Upper lobe of right lung (tissue), 1 donor: ENCODE data around the gene CIT. TPM values are rescaled to one million over a fixed set of nuclear protein-coding genes. Genes with fewer than 3 reads are reported as not detected.

Experiments
- ATAC-seq: fragments of 200-7000 bp; cut with Tn5 transposase; one replicate; pipeline ENCODE4 v1.9.1; 2020; ENCODE audit warnings: mild to moderate bottlenecking, moderate library complexity
- DNase-seq: peaks from one replicate; pipeline ENCODE4 v3.0.0-alpha.2; 2020
- H3K27ac ChIP-seq: fragments of 200-600 bp; one replicate; pipeline ENCODE4 v1.8.0; 2022
- H3K27me3 ChIP-seq: fragments of 200-600 bp; one replicate; pipeline ENCODE4 v1.8.0; 2022; ENCODE audit warnings: mild to moderate bottlenecking
- H3K36me3 ChIP-seq: fragments of 200-600 bp; one replicate; pipeline ENCODE4 v1.8.0; 2022
- H3K4me1 ChIP-seq: fragments of 200-600 bp; one replicate; pipeline ENCODE4 v1.8.0; 2022
- H3K4me3 ChIP-seq: fragments of 200-600 bp; one replicate; pipeline ENCODE4 v1.8.0; 2022; ENCODE audit warnings: mild to moderate bottlenecking
- H3K9me3 ChIP-seq: fragments of 200-600 bp; one replicate; pipeline ENCODE4 v1.8.0; 2022
- intact Hi-C: fragments of 100-400 bp; cut with DNase I; formaldehyde crosslinking; loops from one replicate; pipeline ENCODE4 v1.11.0; 2022
- total RNA-seq: library from RNA; stranded (reverse); fragmentation: NEBNext Ultra II Directional; extraction: Animal tissue kit (Norgen Biotek cat#: 25700); gene quantifications from one replicate; pipeline ENCODE4 v1.2.1, GENCODE V29; 2021
- TF ChIP-seq, protein P1 (sequence below): fragments of 200-600 bp; IDR thresholded peaks from one replicate; pipeline ENCODE4 v1.8.0; 2022; ENCODE audit warnings: antibody characterized with exemption
- donor health status: DM: no; HTN: yes; CAD: no; lungs with severe emphysema.

Gene CIT
- total RNA-seq, 1 donor from 2014 or later = 6.8 TPM

DNA sequence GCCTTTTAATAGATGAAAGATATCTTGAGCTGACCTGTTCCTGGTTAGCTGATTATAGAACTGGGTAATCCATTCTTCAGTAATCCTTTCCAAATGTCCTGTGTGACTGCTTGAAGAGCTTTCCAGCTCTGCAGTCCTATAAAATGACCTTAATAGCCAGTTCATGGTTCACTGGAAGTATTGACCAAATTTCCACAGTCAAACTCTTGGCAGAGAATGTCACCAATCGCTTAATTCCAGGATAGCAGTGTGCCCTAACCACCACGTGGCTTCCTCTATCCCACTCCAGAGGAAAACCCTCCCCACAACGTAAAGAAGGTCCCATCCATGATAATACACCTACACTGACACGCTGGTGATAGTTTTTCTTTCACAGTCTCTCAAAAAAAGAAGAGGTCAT, 191.7 kb downstream of the CIT start:
- intact Hi-C loops = no loop called here
- ATAC-seq = no peak

DNA sequence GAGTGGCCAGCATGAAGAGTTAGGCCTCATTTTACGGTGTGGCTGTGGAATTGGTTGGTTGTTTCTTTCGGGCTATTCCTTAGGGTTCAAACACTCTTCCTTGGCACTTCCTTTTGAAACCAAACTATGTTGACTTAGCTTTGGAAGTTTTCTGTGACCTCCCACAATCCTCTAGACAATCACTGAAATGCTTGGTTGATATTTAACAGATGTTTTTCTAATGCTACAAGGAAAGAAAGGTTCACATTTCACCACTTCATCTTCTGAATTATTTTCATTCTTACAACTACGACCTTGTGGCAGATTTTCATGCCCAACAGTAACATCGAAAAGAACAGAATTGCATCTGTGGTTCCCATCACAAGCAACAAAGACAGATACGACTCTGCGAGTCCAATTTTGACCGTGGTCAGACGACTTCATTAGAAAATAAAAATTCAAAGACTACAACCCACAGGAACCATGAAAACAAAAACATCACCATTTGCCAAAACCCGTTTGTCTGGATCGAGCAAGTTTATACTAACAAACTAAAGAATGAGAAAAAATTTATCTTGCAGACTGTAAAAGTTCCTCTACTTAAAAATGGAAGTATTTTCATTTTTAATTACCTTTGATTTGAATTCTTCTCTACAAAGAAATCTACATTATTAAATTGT, 192.3 kb downstream of the CIT start:
- H3K4me3 ChIP-seq = no peak overlapping the region
- intact Hi-C loops = no loop called here
- peaks cover 15% of the 10 kb centered on the region for H3K4me1 ChIP-seq
- H3K27me3 ChIP-seq = no peaks in the 10 kb centered on the region
- H3K9me3 ChIP-seq = no peaks in the 10 kb centered on the region
- ATAC-seq (no peak), DNase-seq (no peak)
- peaks cover 25% of the 10 kb centered on the region for H3K36me3 ChIP-seq
- no peak overlapping the region for H3K27ac ChIP-seq
- TF ChIP-seq, protein P1, sequence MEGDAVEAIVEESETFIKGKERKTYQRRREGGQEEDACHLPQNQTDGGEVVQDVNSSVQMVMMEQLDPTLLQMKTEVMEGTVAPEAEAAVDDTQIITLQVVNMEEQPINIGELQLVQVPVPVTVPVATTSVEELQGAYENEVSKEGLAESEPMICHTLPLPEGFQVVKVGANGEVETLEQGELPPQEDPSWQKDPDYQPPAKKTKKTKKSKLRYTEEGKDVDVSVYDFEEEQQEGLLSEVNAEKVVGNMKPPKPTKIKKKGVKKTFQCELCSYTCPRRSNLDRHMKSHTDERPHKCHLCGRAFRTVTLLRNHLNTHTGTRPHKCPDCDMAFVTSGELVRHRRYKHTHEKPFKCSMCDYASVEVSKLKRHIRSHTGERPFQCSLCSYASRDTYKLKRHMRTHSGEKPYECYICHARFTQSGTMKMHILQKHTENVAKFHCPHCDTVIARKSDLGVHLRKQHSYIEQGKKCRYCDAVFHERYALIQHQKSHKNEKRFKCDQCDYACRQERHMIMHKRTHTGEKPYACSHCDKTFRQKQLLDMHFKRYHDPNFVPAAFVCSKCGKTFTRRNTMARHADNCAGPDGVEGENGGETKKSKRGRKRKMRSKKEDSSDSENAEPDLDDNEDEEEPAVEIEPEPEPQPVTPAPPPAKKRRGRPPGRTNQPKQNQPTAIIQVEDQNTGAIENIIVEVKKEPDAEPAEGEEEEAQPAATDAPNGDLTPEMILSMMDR = no peak

More for the DNA sequence above, 191.7 kb downstream of the CIT start:
- Histone ChIP-seq H3K9me3 (no peaks in the 10 kb centered on the region), H3K27ac (no peak overlapping the region), H3K27me3 (no peaks in the 10 kb centered on the region), H3K4me1 (peaks cover 15% of the 10 kb centered on the region), H3K4me3 (no peak overlapping the region), H3K36me3 (peaks cover 20% of the 10 kb centered on the region)
- TF ChIP-seq, protein P1 = no peak
- DNase-seq = no peak

DNA sequence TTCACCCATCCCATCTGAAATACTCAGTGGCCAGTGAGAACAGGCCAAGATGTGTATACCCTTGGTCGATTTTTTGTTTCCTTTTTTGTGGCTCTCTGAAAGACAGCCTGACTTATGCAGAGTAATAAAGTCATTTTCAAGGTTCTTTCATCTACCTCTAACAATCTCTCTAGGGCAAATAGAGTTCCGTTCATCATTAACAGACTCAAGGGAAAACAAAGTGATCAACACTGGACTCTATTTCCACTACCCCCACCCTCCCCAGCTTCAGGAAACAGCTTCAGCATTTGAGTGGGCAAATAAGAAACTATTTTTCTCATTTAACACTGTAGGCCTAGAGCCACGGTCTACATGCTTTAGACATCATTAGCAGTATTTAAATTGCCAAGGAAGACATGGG, 193.3 kb downstream of the CIT start:
- peaks cover 15% of the 10 kb centered on the region for H3K4me1 ChIP-seq
- DNase-seq = no peak
- no peak overlapping the region for H3K4me3 ChIP-seq
- TF ChIP-seq, protein P1 = no peak
- intact Hi-C loops = no loop called here
- no peak for ATAC-seq
- no peak overlapping the region for H3K27ac ChIP-seq
- no peaks in the 10 kb centered on the region for H3K9me3 ChIP-seq
- H3K27me3 ChIP-seq = no peaks in the 10 kb centered on the region
- H3K36me3 ChIP-seq = peaks cover 36% of the 10 kb centered on the region

DNA sequence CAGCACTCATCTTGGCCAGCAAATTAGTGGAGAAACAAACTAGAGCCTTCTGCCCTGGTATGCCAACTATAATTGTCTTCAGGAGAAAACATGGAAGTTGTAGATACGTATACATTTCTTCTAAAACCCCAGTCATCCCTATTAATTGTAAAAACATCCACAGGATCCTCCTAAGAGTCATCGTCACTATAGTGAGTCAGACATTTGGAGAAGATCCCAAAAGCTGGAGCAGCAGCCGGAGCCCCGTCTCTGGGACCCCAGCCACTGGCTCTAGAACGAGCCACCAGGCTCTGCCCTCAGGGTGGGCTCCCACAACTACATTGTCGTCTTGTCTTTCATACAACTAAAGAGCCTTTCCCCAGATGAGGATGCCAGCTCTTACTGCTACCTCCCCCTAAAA, 193.7 kb downstream of the CIT start:
- Histone ChIP-seq H3K27me3 (no peaks in the 10 kb centered on the region), H3K27ac (no peak overlapping the region), H3K4me3 (no peak overlapping the region), H3K4me1 (peaks cover 15% of the 10 kb centered on the region), H3K9me3 (no peaks in the 10 kb centered on the region), H3K36me3 (peaks cover 40% of the 10 kb centered on the region)
- DNase-seq (no peak), ATAC-seq (no peak)
- intact Hi-C loops = no loop called here
- TF ChIP-seq, protein P1 = no peak

DNA sequence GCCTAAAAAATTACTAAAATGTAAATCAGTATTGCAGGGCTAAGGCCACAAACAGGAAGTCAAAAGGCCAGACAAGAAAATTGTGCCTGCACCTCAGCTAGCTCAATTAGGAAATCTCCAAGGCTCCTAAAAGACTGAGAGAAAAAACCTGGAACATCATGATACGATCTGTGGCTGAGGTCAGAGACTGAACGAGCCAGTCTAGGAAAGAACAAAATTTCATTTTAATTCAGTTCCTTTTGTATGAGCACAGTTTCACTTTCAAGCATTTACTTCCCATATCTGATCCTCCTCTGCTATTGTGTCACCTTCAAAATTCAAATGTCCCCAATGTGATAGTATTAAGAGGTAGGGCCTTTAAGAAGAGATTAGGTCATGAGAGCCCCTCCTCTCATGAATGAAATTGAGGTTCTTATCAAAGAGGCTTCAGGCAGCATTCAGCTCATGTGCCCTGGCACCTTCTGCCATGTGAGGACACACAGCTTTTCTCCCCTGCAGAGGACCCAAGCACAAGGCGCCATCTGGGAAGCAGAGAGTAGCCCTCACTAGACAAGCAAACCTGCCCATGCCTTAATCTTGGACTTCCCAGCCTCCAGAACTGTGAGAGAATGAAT, 194.4 kb downstream of the CIT start:
- peak; percentile 66 for ATAC-seq
- Histone ChIP-seq H3K4me1 (peaks cover 15% of the 10 kb centered on the region), H3K27ac (peak overlapping the region; percentile 51)

More for the DNA sequence above, 194.4 kb downstream of the CIT start:
- TF ChIP-seq, protein P1 = no peak
- DNase-seq = no peak
- no peaks in the 10 kb centered on the region for H3K9me3 ChIP-seq
- H3K4me3 ChIP-seq = no peak overlapping the region
- intact Hi-C loops = no loop called here
- no peaks in the 10 kb centered on the region for H3K27me3 ChIP-seq
- H3K36me3 ChIP-seq = peaks cover 46% of the 10 kb centered on the region
